Natural killer cell (primary cell): Measurements from ENCODE around the gene MMEL1. TPM values are rescaled to one million over a fixed set of nuclear protein-coding genes. Genes with fewer than 3 reads are reported as not detected.

Experiments
- ATAC-seq, 3 donors: fragments of 150-1000 bp in 2 of 3; fragments of 200-7000 bp in 1 of 3; cut with Tn5 transposase; 1 replicate in 1 of 3; 2 replicates in 2 of 3; pipeline ENCODE4 v1.10.0; 2021; ENCODE audit warnings: mild to moderate bottlenecking in 2 of 3, moderate library complexity in 2 of 3
- DNase-seq, 2 donors: peaks; one replicate each; pipeline versions ENCODE4 v3.0.0 to v3.0.0-alpha.2; 2013 to 2021; ENCODE audit warnings: mixed read lengths in 1 of 2
- H3K27ac ChIP-seq: one replicate; pipeline ENCODE4 v1.5.1; 2013; ENCODE audit warnings: mild to moderate bottlenecking, low read length
- H3K27me3 ChIP-seq: one replicate; pipeline ENCODE4 v1.6.1; 2013; ENCODE audit warnings: low read length; ENCODE audit not compliant: control insufficient read depth, insufficient read depth
- H3K36me3 ChIP-seq: one replicate; pipeline ENCODE4 v1.6.1; 2013; ENCODE audit warnings: low read length; ENCODE audit not compliant: control insufficient read depth, insufficient read depth
- H3K4me1 ChIP-seq: one replicate; pipeline ENCODE4 v1.6.1; 2013; ENCODE audit warnings: low read length; ENCODE audit not compliant: control insufficient read depth, insufficient read depth
- H3K4me3 ChIP-seq: one replicate; pipeline ENCODE4 v1.5.1; 2013; ENCODE audit warnings: low read length
- H3K9me3 ChIP-seq: one replicate; pipeline ENCODE4 v1.6.1; 2013; ENCODE audit warnings: low read length; ENCODE audit not compliant: control insufficient read depth, insufficient read depth
- H3K27ac Mint-ChIP-seq, 2 donors: one replicate each; pipeline ENCODE4 v1.8.0; 2022; ENCODE audit warnings: mild to moderate bottlenecking in 2 of 2, mixed read lengths in 2 of 2, moderate library complexity in 1 of 2
- H3K27me3 Mint-ChIP-seq, 2 donors: one replicate each; pipeline ENCODE4 v1.8.0; 2022; ENCODE audit warnings: low read depth in 2 of 2, mixed read lengths in 2 of 2
- H3K36me3 Mint-ChIP-seq: one replicate; pipeline ENCODE4 v1.8.0; 2022; ENCODE audit warnings: mixed read lengths
- H3K4me1 Mint-ChIP-seq, 2 donors: one replicate each; pipeline ENCODE4 v1.8.0; 2022; ENCODE audit warnings: mixed read lengths in 2 of 2
- H3K4me3 Mint-ChIP-seq: one replicate; pipeline ENCODE4 v1.8.0; 2022; ENCODE audit warnings: mild to moderate bottlenecking, moderate library complexity, mixed read lengths
- H3K9me3 Mint-ChIP-seq, 2 donors: one replicate each; pipeline ENCODE4 v1.8.0; 2022; ENCODE audit warnings: mixed read lengths in 2 of 2
- CTCF ChIP-seq: fragments of 200-600 bp; IDR thresholded peaks from one replicate; pipeline ENCODE4 v1.8.0; 2022; ENCODE audit warnings: antibody characterized with exemption
- WGBS: methylation state at CpG from one replicate; pipeline ENCODE4 v1.1.7; 2013; ENCODE audit warnings: missing lambda C conversion rate; ENCODE audit not compliant: insufficient coverage; 5-methylcytosine and 5-hydroxymethylcytosine counted together
- intact Hi-C: fragments of 100-400 bp; cut with micrococcal nuclease; formaldehyde crosslinking; loops from one replicate; pipeline ENCODE4 v1.14.2; 2022
- total RNA-seq, 4 donors: library from RNA; stranded (reverse); fragments of 120-200 nt in 1 of 4; gene quantifications; one replicate each; pipeline versions ENCODE4 v1.2.3 to v1.2.4, GENCODE V29; 2013 to 2022

The MMEL1 gene
- total RNA-seq, 3 donors from 2014 or later (not counting 1 experiment from before 2014, with no cell fraction given), result 1.3 to 2.0 TPM; not detected in 1

DNA sequence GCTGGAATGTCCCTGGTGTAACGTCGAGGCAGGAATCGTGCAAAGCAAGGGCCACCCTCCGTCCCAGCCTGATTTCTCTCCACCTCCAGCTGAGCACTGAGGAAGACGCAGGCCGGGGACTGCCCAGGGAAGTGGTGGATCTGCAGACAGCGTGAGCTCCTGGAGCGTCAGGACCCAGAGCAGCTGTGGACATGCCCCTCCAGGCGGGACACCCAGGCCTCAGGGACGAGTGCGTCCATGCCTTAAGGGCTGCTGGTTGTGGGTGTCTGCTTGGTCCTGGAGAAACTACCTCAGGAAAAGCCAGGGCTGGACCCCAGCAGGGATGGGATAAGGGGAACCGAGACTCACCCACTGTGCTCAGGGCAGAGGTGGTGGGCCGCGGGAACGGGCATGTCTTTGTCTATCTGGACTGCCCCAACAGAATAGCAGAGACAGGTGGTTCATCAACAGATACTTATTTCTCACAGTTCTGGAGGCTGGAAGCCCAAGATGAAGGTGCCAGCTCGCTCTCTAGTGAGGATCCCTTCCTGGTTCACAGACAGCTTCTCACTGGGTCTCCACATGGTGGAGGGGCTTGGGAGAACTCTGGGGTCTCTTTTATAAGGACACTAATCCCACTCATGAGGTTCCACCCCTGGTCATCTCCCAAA, 5.8 kb upstream of the MMEL1 start:
- H3K4me3 ChIP-seq, result no peak overlapping the region
- TF ChIP-seq CTCF, result no peak
- H3K9me3 ChIP-seq, result peaks cover 5% of the 10 kb centered on the region
- intact Hi-C loops, result no loop called here
- Mint-ChIP-seq H3K27me3 (no peaks in the 10 kb centered on the region), H3K4me1 (peaks cover 8 to 15% of the 10 kb centered on the region in 2 donors), H3K9me3 (no peaks in the 10 kb centered on the region), H3K36me3 (no peaks in the 10 kb centered on the region), H3K27ac (peak overlapping the region in 1 of 2 donors; percentile 47), H3K4me3 (no peak overlapping the region)
- peaks cover 3% of the 10 kb centered on the region for H3K27me3 ChIP-seq
- H3K27ac ChIP-seq, result no peak overlapping the region
- peaks cover 20% of the 10 kb centered on the region for H3K4me1 ChIP-seq
- DNase-seq (no peak), ATAC-seq (no peak)
- WGBS, result 81% methylated on average over 16 of the region's 16 CpGs
- H3K36me3 ChIP-seq, result no peaks in the 10 kb centered on the region

GRCh38 chr1:2637442-2638145, 4.8 kb upstream of the MMEL1 start:
- no peak for ATAC-seq
- intact Hi-C loops, result no loop called here
- Histone ChIP-seq H3K4me3 (no peak overlapping the region), H3K4me1 (peaks cover 15% of the 10 kb centered on the region), H3K36me3 (no peaks in the 10 kb centered on the region), H3K27me3 (peaks cover 3% of the 10 kb centered on the region), H3K9me3 (peaks cover 5% of the 10 kb centered on the region), H3K27ac (no peak overlapping the region)
- Mint-ChIP-seq H3K4me1 (peaks cover 4 to 8% of the 10 kb centered on the region in 2 donors), H3K36me3 (no peaks in the 10 kb centered on the region), H3K9me3 (no peaks in the 10 kb centered on the region), H3K27ac (no peak overlapping the region), H3K27me3 (peaks cover 0 to 3% of the 10 kb centered on the region in 2 donors), H3K4me3 (no peak overlapping the region)
- WGBS, result 45% methylated on average over 10 of the region's 10 CpGs
- TF ChIP-seq CTCF, result no peak
- DNase-seq, result no peak

DNA sequence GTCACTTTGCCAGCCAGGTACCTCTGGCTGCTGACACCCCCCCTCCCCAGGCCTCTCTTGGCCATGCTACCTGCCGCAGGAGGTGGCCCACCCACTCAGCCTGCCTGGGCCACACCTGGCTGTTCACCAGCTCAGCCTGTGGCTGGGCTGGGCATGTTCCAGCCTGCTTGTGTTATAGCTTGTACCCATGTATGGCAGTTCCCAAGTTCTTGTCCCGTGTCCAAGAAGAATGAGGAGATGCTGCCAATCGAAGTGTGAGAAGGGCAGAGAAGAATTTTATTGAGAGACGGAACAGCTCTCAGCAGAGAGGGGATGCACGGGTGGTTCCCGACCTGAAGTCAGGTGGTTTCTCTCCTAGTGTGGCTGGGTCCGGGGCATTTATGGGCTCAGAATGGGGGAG, 3.9 kb upstream of the MMEL1 start:
- 93% methylated on average over 7 of the region's 7 CpGs for WGBS
- peaks cover 6% of the 10 kb centered on the region for H3K4me1 ChIP-seq
- Mint-ChIP-seq H3K9me3 (no peaks in the 10 kb centered on the region), H3K36me3 (no peaks in the 10 kb centered on the region), H3K4me1 (no peaks in the 10 kb centered on the region), H3K4me3 (no peak overlapping the region), H3K27me3 (peaks cover 0 to 4% of the 10 kb centered on the region in 2 donors), H3K27ac (no peak overlapping the region)
- ATAC-seq (no peak), DNase-seq (no peak)
- no peak overlapping the region for H3K4me3 ChIP-seq
- intact Hi-C loops, result no loop called here
- no peaks in the 10 kb centered on the region for H3K36me3 ChIP-seq
- no peak overlapping the region for H3K27ac ChIP-seq
- TF ChIP-seq CTCF, result no peak
- H3K9me3 ChIP-seq, result peaks cover 5% of the 10 kb centered on the region
- peaks cover 3% of the 10 kb centered on the region for H3K27me3 ChIP-seq
